Breast epithelium (tissue), 3 donors: ENCODE data around the gene CAMK1G.
A peak's percentile ranks its signal among the peaks of the same experiment; 100 is the strongest.

Source experiments
- POLR2A ChIP-seq: fragments of 450-650 bp; IDR thresholded peaks from one replicate; pipeline ENCODE4 v1.6.1; 2016; ENCODE audit warnings: antibody characterized with exemption, mild to moderate bottlenecking, moderate library complexity
- POLR2AphosphoS5 ChIP-seq, 3 donors: sonication (generic); formaldehyde crosslinking; IDR thresholded peaks; one replicate each; pipeline ENCODE4 v1.6.1; 2017; ENCODE audit warnings: antibody characterized with exemption in 3 of 3
- TF ChIP-seq, protein P1 (sequence below), 3 donors: fragments of 450-650 bp; IDR thresholded peaks; one replicate each; pipeline ENCODE4 v1.5.1; 2016 to 2017; ENCODE audit warnings: antibody characterized with exemption in 3 of 3, mild to moderate bottlenecking in 3 of 3, moderate library complexity in 3 of 3

DNA sequence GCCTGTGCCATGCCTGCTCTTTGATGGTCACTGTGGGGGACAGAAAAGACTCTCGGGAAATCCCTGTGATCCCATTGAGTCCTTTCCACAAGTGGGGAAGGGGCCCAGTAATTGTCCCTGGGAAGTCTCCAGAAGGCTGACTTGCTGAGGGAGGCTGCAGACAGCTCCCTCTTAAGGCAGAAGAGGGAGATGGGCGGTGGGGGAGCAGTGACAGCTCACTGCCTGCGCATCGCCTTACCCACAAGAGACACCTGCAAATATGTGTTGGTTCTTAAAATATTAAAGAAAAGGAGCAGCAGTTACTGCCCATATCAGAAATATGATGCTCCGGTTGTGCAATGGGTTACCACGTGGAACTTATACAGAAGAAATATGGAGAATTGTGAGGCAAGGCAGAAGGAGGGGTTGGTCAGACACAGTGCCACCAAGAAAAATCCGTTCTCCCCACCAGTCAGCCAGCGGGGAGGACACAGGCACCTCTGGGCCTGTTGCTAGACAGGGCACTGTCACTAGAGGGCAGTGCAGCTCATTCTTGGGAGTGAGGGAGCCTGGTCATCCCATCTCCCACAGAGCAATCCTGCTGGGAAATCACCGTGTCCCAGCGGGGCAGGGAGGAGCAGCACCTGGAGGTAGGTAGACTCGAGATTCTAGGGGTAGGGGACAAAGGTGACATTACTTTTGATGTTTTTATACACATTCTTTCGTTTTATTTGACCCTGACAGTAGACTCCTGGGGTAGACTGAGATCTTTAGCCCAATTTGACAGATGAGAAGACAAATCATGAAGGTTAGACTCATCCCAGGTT is 6.9 kb upstream of the CAMK1G start:
- TF ChIP-seq, protein P1, sequence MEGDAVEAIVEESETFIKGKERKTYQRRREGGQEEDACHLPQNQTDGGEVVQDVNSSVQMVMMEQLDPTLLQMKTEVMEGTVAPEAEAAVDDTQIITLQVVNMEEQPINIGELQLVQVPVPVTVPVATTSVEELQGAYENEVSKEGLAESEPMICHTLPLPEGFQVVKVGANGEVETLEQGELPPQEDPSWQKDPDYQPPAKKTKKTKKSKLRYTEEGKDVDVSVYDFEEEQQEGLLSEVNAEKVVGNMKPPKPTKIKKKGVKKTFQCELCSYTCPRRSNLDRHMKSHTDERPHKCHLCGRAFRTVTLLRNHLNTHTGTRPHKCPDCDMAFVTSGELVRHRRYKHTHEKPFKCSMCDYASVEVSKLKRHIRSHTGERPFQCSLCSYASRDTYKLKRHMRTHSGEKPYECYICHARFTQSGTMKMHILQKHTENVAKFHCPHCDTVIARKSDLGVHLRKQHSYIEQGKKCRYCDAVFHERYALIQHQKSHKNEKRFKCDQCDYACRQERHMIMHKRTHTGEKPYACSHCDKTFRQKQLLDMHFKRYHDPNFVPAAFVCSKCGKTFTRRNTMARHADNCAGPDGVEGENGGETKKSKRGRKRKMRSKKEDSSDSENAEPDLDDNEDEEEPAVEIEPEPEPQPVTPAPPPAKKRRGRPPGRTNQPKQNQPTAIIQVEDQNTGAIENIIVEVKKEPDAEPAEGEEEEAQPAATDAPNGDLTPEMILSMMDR (IDR thresholded peaks at IDR 0.05) = peak; percentile 74 to 91 (median 89)
- TF ChIP-seq POLR2A (no peak), POLR2AphosphoS5 (IDR thresholded peaks at IDR 0.05) (no peak)
